Measurements from ENCODE around the gene FBXO9.

DNA sequence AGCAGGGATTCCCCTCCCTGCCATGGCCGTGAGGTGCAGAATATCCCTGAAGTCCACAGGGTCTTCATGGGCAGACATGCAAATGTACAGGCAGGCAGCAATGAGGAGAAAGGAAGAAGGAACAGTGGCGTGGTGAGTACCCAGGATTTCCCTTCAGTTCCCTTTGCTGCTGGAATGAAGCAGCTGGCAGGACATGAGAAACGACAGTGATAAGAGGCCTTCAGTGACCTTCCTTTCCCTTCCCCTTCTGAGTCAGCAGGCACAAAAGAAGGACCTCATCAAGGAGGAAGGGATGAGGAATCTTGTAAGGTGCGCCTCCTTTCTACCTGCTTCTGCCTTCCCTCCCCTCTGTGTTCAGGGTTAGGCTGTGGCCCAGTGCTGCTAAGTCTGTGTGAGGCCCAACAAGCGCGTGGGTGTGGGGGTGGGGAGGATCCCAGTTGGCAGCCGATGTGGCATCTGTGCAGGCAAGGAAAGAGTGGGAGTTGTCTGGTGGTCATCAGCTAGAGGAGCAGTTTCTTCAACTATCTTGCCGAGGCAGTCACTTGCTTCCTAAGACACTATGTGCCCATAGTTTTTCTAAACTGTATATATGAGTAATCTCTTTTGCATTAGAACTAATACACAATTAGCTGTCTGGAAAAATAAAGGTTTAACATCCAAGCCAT, 29.5 kb upstream of the FBXO9 start:
- TF ChIP-seq, protein P1, sequence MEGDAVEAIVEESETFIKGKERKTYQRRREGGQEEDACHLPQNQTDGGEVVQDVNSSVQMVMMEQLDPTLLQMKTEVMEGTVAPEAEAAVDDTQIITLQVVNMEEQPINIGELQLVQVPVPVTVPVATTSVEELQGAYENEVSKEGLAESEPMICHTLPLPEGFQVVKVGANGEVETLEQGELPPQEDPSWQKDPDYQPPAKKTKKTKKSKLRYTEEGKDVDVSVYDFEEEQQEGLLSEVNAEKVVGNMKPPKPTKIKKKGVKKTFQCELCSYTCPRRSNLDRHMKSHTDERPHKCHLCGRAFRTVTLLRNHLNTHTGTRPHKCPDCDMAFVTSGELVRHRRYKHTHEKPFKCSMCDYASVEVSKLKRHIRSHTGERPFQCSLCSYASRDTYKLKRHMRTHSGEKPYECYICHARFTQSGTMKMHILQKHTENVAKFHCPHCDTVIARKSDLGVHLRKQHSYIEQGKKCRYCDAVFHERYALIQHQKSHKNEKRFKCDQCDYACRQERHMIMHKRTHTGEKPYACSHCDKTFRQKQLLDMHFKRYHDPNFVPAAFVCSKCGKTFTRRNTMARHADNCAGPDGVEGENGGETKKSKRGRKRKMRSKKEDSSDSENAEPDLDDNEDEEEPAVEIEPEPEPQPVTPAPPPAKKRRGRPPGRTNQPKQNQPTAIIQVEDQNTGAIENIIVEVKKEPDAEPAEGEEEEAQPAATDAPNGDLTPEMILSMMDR (IDR thresholded peaks at IDR 0.05; ENCODE audit: insufficient read depth, low read length, poor library complexity, severe bottlenecking) = no peak
- TF ChIP-seq EZH2phosphoT487 (conservative IDR thresholded peaks at IDR 0.05; ENCODE audit: low read length) = no peak
